K562 (cell line): ENCODE measurements around the gene TNFAIP6. TPM values are rescaled to one million over a fixed set of nuclear protein-coding genes. Genes with fewer than 3 reads are reported as not detected.

Source experiments
- ASH1L ChIP-seq: fragments of 450-650 bp; IDR thresholded peaks from 2 replicates; pipeline ENCODE4 v1.6.1; 2018; ENCODE audit warnings: borderline replicate concordance, mild to moderate bottlenecking, low read depth; ENCODE audit not compliant: partially characterized antibody
- CBX8 ChIP-seq: fragments of 200-600 bp; sonication (generic); IDR thresholded peaks from 2 replicates; pipeline ENCODE4 v1.6.1; 2012; ENCODE audit warnings: borderline replicate concordance, mixed run types, low read depth, mild to moderate bottlenecking, moderate library complexity, mixed read lengths, low read length, control low read depth, inconsistent platforms; ENCODE audit not compliant: poor library complexity, severe bottlenecking; ENCODE audit errors: extremely low read depth
- CREM ChIP-seq: IDR thresholded peaks from 2 replicates; pipeline ENCODE4 v1.6.1; 2014; ENCODE audit warnings: antibody characterized with exemption, low read depth
- ERF ChIP-seq: fragments of 450-650 bp; formaldehyde crosslinking; IDR thresholded peaks from 2 replicates; pipeline ENCODE4 v1.4.0; 2020; ENCODE audit warnings: mild to moderate bottlenecking, mixed read lengths
- GATAD2A ChIP-seq: fragments of 450-650 bp; IDR thresholded peaks from 2 replicates; pipeline ENCODE4 v1.6.1; 2017
- MYC ChIP-seq, 2 experiments: fragments of 250-450 bp in 1 of 2; sonication (Bioruptor Pico) in 1 of 2; IDR thresholded peaks; 2 replicates each; pipeline versions ENCODE4 v1.5.1 to v1.6.1; 2012 to 2021; ENCODE audit warnings: low read depth in 2 of 2, borderline replicate concordance in 1 of 2, improper control_type of control experiment in 1 of 2, low read length in 1 of 2, mild to moderate bottlenecking in 1 of 2, moderate library complexity in 1 of 2
- NEUROD1 ChIP-seq: fragments of 150-350 bp; IDR thresholded peaks from 2 replicates; pipeline ENCODE4 v1.6.1; 2014; ENCODE audit warnings: borderline replicate concordance, low read length, low read depth; ENCODE audit not compliant: partially characterized antibody
- PHB ChIP-seq: fragments of 250-450 bp; sonication (Bioruptor Pico); IDR thresholded peaks from 2 replicates; pipeline ENCODE4 v1.5.0; 2021
- PRMT5 ChIP-seq: sonication (generic); formaldehyde crosslinking; IDR thresholded peaks from 2 replicates; pipeline ENCODE4 v1.5.0; 2020; ENCODE audit warnings: missing genetic modification reagents
- RFX5 ChIP-seq: IDR thresholded peaks from 2 replicates; pipeline ENCODE4 v1.6.1; 2011; ENCODE audit warnings: low read depth, mild to moderate bottlenecking, improper control_type of control experiment, low read length
- SRF ChIP-seq, 2 experiments: fragments of 250-450, 450-650 bp in 1 of 2; sonication (Bioruptor Pico) in 1 of 2; sonication (generic) in 1 of 2; formaldehyde crosslinking; IDR thresholded peaks; 2 replicates each; pipeline versions ENCODE4 v1.5.0 to v1.5.1; 2020 to 2022; ENCODE audit warnings: mild to moderate bottlenecking in 1 of 2, missing genetic modification reagents in 1 of 2
- TFAP4 ChIP-seq: sonication (generic); formaldehyde crosslinking; IDR thresholded peaks from 2 replicates; pipeline ENCODE4 v1.8.0; 2022; ENCODE audit warnings: missing genetic modification reagents, mild to moderate bottlenecking, moderate library complexity, borderline replicate concordance
- YBX1 ChIP-seq: fragments of 450-650 bp; IDR thresholded peaks from 2 replicates; pipeline ENCODE4 v1.7.1; 2016; ENCODE audit warnings: mild to moderate bottlenecking
- ZBTB8A ChIP-seq: fragments of 450-650 bp; IDR thresholded peaks from 2 replicates; pipeline ENCODE4 v1.6.1; 2018; ENCODE audit warnings: mild to moderate bottlenecking, moderate library complexity; ENCODE audit not compliant: partially characterized antibody
- ZFPM2 ChIP-seq: fragments of 250-450 bp; sonication (Bioruptor Pico); IDR thresholded peaks from 2 replicates; pipeline ENCODE4 v1.5.1; 2022; ENCODE audit warnings: mild to moderate bottlenecking
- ZNF232 ChIP-seq: sonication (generic); formaldehyde crosslinking; IDR thresholded peaks from 2 replicates; pipeline ENCODE4 v1.8.0; 2022; ENCODE audit warnings: mild to moderate bottlenecking, missing genetic modification reagents
- ZNF398 ChIP-seq: fragments of 250-450 bp; sonication (Bioruptor Pico); IDR thresholded peaks from 2 replicates; pipeline ENCODE4 v1.8.0; 2021; ENCODE audit warnings: moderate library complexity, mild to moderate bottlenecking, inconsistent platforms
- ZNF561 ChIP-seq: fragments of 450-650 bp; formaldehyde crosslinking; conservative IDR thresholded peaks from 2 replicates; pipeline ENCODE4 v1.4.0; 2020; ENCODE audit warnings: mild to moderate bottlenecking, moderate library complexity
- ZNF583 ChIP-seq: fragments of 250-450 bp; sonication (Bioruptor Pico); IDR thresholded peaks from 2 replicates; pipeline ENCODE4 v1.4.0; 2020
- ZNF717 ChIP-seq: fragments of 250-450 bp; sonication (Bioruptor Pico); IDR thresholded peaks from 2 replicates; pipeline ENCODE4 v1.5.0; 2021
- polyA plus RNA-seq, 8 experiments: library from polyadenylated mRNA; depleted of rRNA in 4 of 8; stranded (reverse) in 5 of 8; unstranded in 3 of 8; fragments of >200 nt; fragmentation: Nextera tagmentation in 2 of 8; fragmentation: Illumina TruSeq in 1 of 8; extraction: Ambion mirVana in 2 of 8; extraction: Trizol in 1 of 8; gene quantifications; 2 replicates each; pipeline versions ENCODE4 v1.2.1 to v1.2.3, GENCODE V29; 2011 to 2014; ENCODE audit warnings: inconsistent platforms in 1 of 8, missing spikeins in 1 of 8
- total RNA-seq, 7 experiments: library from RNA; depleted of rRNA in 6 of 7; stranded (reverse); fragments of >200 nt in 6 of 7; fragmentation: Illumina TruSeq in 2 of 7; extraction: Trizol in 2 of 7; gene quantifications; 2 replicates each; pipeline versions ENCODE4 v1.2.1 to v1.2.3, GENCODE V29; 2011 to 2021; ENCODE audit warnings: low replicate concordance in 1 of 7
- TF ChIP-seq, protein P1 (sequence below): sonication (generic); formaldehyde crosslinking; IDR thresholded peaks from 2 replicates; pipeline ENCODE4 v1.8.0; 2023; ENCODE audit warnings: mild to moderate bottlenecking, missing genetic modification reagents

Gene TNFAIP6
- total and polyA plus RNA-seq, 9 of the 15 experiments (the other 6 are each of a cell fraction or from before 2014, with no cell fraction given): 0.07 to 0.28 (median 0.08) TPM; not detected in 6

DNA sequence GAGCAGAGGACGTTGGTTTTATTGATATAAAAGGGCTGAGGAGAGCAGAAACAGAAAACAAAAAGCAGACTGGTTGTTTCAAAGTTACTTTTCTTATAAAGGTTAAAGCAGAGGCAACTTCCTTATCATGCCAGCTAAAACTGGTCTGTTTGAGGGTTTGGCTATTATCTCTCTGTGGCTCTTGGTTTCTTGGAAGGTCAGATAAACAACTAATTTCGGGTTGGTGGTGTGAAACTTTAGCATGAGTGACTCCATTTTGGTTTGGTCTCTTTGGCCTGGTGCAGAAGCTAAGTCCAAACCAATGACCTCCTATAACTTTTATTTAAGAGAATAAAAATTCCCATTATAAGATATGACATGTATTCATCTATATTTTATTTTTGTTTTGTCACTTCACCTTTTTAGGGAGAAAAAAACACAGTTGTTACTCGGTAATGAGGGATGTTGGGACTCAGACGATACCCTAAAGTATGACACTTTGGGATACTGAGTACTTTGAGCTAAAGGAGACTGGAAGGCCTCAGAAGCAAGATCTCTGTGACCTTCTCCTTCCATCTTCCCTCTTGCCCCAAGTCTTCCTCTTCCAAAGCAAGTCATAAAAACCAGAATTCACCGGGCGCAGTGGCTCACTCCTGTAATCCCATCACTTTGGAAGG lies 23.3 kb downstream of the TNFAIP6 start (continued):
- TF ChIP-seq, protein P1, sequence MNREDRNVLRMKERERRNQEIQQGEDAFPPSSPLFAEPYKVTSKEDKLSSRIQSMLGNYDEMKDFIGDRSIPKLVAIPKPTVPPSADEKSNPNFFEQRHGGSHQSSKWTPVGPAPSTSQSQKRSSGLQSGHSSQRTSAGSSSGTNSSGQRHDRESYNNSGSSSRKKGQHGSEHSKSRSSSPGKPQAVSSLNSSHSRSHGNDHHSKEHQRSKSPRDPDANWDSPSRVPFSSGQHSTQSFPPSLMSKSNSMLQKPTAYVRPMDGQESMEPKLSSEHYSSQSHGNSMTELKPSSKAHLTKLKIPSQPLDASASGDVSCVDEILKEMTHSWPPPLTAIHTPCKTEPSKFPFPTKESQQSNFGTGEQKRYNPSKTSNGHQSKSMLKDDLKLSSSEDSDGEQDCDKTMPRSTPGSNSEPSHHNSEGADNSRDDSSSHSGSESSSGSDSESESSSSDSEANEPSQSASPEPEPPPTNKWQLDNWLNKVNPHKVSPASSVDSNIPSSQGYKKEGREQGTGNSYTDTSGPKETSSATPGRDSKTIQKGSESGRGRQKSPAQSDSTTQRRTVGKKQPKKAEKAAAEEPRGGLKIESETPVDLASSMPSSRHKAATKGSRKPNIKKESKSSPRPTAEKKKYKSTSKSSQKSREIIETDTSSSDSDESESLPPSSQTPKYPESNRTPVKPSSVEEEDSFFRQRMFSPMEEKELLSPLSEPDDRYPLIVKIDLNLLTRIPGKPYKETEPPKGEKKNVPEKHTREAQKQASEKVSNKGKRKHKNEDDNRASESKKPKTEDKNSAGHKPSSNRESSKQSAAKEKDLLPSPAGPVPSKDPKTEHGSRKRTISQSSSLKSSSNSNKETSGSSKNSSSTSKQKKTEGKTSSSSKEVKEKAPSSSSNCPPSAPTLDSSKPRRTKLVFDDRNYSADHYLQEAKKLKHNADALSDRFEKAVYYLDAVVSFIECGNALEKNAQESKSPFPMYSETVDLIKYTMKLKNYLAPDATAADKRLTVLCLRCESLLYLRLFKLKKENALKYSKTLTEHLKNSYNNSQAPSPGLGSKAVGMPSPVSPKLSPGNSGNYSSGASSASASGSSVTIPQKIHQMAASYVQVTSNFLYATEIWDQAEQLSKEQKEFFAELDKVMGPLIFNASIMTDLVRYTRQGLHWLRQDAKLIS: no peak
- TF ChIP-seq ZNF583 (CRISPR knock-in tag): peak; percentile 99
- TF ChIP-seq ZFPM2: peak; percentile 91
- no peak for TF ChIP-seq PRMT5 (CRISPR knock-in tag)
- TF ChIP-seq MYC (IDR thresholded peaks at IDR 0.05; ENCODE audit: low read depth, low read length): no peak
- peak; percentile 77 for TF ChIP-seq MYC (CRISPR knock-in tag; IDR thresholded peaks at IDR 0.05; ENCODE audit: borderline replicate concordance, low read depth)
- no peak for TF ChIP-seq CREM
- no peak for TF ChIP-seq ZBTB8A
- no peak for TF ChIP-seq RFX5
- TF ChIP-seq ERF: peak; percentile 99
- TF ChIP-seq ZNF232 (CRISPR knock-in tag): no peak
- TF ChIP-seq PHB (CRISPR knock-in tag): no peak
- TF ChIP-seq ZNF717 (CRISPR knock-in tag): peak; percentile 78; the same call in 1 of the 2 replicates
- no peak for TF ChIP-seq ASH1L
- TF ChIP-seq ZNF561 (CRISPR knock-in tag): peak; percentile 95
- no peak for TF ChIP-seq YBX1
- TF ChIP-seq SRF (CRISPR knock-in tag; IDR thresholded peaks at IDR 0.05): peak in 1 of 2 experiments; percentile 60; a peak in 1 of 4 replicates
- peak; percentile 94; the same call in 1 of the 2 replicates for TF ChIP-seq GATAD2A
- TF ChIP-seq ZNF398 (CRISPR knock-in tag): peak; percentile 91
- no peak for TF ChIP-seq TFAP4
- TF ChIP-seq NEUROD1: no peak
- TF ChIP-seq CBX8: no peak
